ENCODE measurements around the gene EVC.

- no peak for TF ChIP-seq EZH2 (IDR thresholded peaks at IDR 0.05; ENCODE audit: borderline replicate concordance, low read depth, low read length, poor library complexity, severe bottlenecking)
- no peak for TF ChIP-seq CTCF (conservative IDR thresholded peaks at IDR 0.05; ENCODE audit: low read depth, low read length)
Measured at GRCh38 chr4:5753766-5754528, 42.9 kb downstream of the EVC start.
